A549 (cell line): Measurements from ENCODE around the gene NNT. TPM values are rescaled to one million over a fixed set of nuclear protein-coding genes. Genes with fewer than 3 reads are reported as not detected.
"Not testable (repeated sequence)": the region's sequence is repeated elsewhere in the genome, so short reads cannot be mapped to it uniquely, and the experiment has no call there.

Experiments
- ATAC-seq, 2 experiments: fragments of 200-7000 bp in 1 of 2; fragments of >200 bp in 1 of 2; cut with Nextera tagmentation in 1 of 2; cut with Tn5 transposase in 1 of 2; 3 replicates each; pipeline versions ENCODE4 v1.8.0 to v1.9.1; 2018 to 2020; ENCODE audit warnings: mild to moderate bottlenecking in 1 of 2, moderate library complexity in 1 of 2
- CTCF ChIA-PET: fragments of 300-600 bp; sonication (Branson Sonifier 250); formaldehyde crosslinking; extraction: SDS; loops from one replicate; lab custom pipeline; 2021; ENCODE audit warnings: antibody characterized with exemption, inconsistent platforms; lab: Yijun Ruan, JAX
- POLR2A ChIA-PET: fragments of 350-600 bp; formaldehyde crosslinking; extraction: SDS; loops from one replicate; lab custom pipeline; 2021; ENCODE audit warnings: antibody characterized with exemption, inconsistent platforms; lab: Yijun Ruan, JAX
- DNase-seq, 2 experiments: peaks; one replicate each; pipeline versions ENCODE4 v3.0.0 to v3.0.0-alpha.2; 2011 to 2016; ENCODE audit warnings: low read depth in 1 of 2, low spot score in 1 of 2
- FAIRE-seq: peaks from 2 replicates; lab custom pipeline; 2011; peaks lifted over from hg19 to GRCh38; lab: Jason Lieb, UNC
- H3K27ac ChIP-seq, 2 experiments: fragments of >200 bp; sonication (Bioruptor Twin); formaldehyde crosslinking; 3 replicates each; pipeline ENCODE4 v1.5.1; 2016 to 2017
- H3K4me1 ChIP-seq: fragments of >200 bp; sonication (Bioruptor Twin); formaldehyde crosslinking; 3 replicates; pipeline ENCODE4 v1.6.1; 2016
- H3K4me2 ChIP-seq: fragments of >200 bp; sonication (Bioruptor Twin); formaldehyde crosslinking; 3 replicates; pipeline ENCODE4 v1.6.1; 2016
- H3K4me3 ChIP-seq: fragments of >200 bp; sonication (Bioruptor Twin); formaldehyde crosslinking; 3 replicates; pipeline ENCODE4 v1.5.1; 2016
- H3K9me3 ChIP-seq: fragments of >200 bp; sonication (Bioruptor Twin); formaldehyde crosslinking; 3 replicates; pipeline ENCODE4 v1.6.1; 2016
- ATOH8 ChIP-seq: fragments of 250-450 bp; sonication (Bioruptor Pico); IDR thresholded peaks from 2 replicates; pipeline ENCODE4 v1.5.0; 2020; ENCODE audit warnings: low read depth, mild to moderate bottlenecking, moderate library complexity
- BCL3 ChIP-seq: fragments of >200 bp; sonication (Bioruptor Twin); formaldehyde crosslinking; IDR thresholded peaks from 3 replicates; pipeline ENCODE4 v1.6.1; 2016
- CBX2 ChIP-seq: fragments of 200-600 bp; sonication (generic); IDR thresholded peaks from 2 replicates; pipeline ENCODE4 v1.6.1; 2016; ENCODE audit warnings: low read depth, mild to moderate bottlenecking, borderline replicate concordance
- CBX8 ChIP-seq: fragments of 200-600 bp; sonication (generic); IDR thresholded peaks from 2 replicates; pipeline ENCODE4 v1.6.1; 2016
- EHMT2 ChIP-seq: fragments of 200-600 bp; sonication (generic); IDR thresholded peaks from 2 replicates; pipeline ENCODE4 v1.6.1; 2016; ENCODE audit warnings: antibody characterized with exemption, low read depth, mild to moderate bottlenecking, moderate library complexity
- FOSB ChIP-seq: fragments of 250-450 bp; sonication (Bioruptor Pico); IDR thresholded peaks from 2 replicates; pipeline ENCODE4 v1.5.0; 2020; ENCODE audit warnings: mild to moderate bottlenecking, moderate library complexity
- FOXS1 ChIP-seq: fragments of 250-450 bp; sonication (Bioruptor Pico); IDR thresholded peaks from 2 replicates; pipeline ENCODE4 v1.5.0; 2020; ENCODE audit warnings: mild to moderate bottlenecking, moderate library complexity
- HOXB13 ChIP-seq: fragments of 250-450 bp; sonication (Bioruptor Pico); IDR thresholded peaks from 2 replicates; pipeline ENCODE4 v1.5.0; 2020; ENCODE audit warnings: low read depth, mild to moderate bottlenecking, moderate library complexity
- JUNB ChIP-seq: fragments of >200 bp; sonication (Bioruptor Twin); formaldehyde crosslinking; IDR thresholded peaks from 2 replicates; pipeline ENCODE4 v1.6.1; 2016
- KDM1A ChIP-seq: fragments of 200-600 bp; sonication (generic); IDR thresholded peaks from 2 replicates; pipeline ENCODE4 v1.6.1; 2016; ENCODE audit warnings: low read depth, mild to moderate bottlenecking
- MAX ChIP-seq: IDR thresholded peaks from 2 replicates; pipeline ENCODE4 v1.6.1; 2012
- NFE2L2 ChIP-seq: fragments of 150-350 bp; conservative IDR thresholded peaks from 2 replicates; pipeline ENCODE4 v1.6.1; 2014; ENCODE audit warnings: low read length
- POLR2A ChIP-seq: IDR thresholded peaks from 2 replicates; pipeline ENCODE4 v1.6.1; 2012; ENCODE audit warnings: mild to moderate bottlenecking, low read length
- POLR2AphosphoS2 ChIP-seq: conservative IDR thresholded peaks from 2 replicates; pipeline ENCODE4 v1.6.1; 2012; ENCODE audit warnings: low read length, improper control_type of control experiment, inconsistent platforms
- RAD21 ChIP-seq, 2 experiments: fragments of >200 bp in 1 of 2; sonication (Bioruptor Twin) in 1 of 2; formaldehyde crosslinking in 1 of 2; IDR thresholded peaks in 1 of 2; conservative IDR thresholded peaks in 1 of 2; 2 replicates in 1 of 2; 3 replicates in 1 of 2; pipeline ENCODE4 v1.6.1; 2012 to 2018; ENCODE audit warnings: inconsistent platforms in 1 of 2
- RCOR1 ChIP-seq: fragments of 150-350 bp; IDR thresholded peaks from 2 replicates; pipeline ENCODE4 v1.6.1; 2014; ENCODE audit warnings: antibody characterized with exemption, low read length, low read depth
- RFX5 ChIP-seq: fragments of 450-650 bp; IDR thresholded peaks from 2 replicates; pipeline ENCODE4 v1.7.1; 2014; ENCODE audit warnings: antibody characterized with exemption, mild to moderate bottlenecking, moderate library complexity
- RNF2 ChIP-seq: fragments of 200-600 bp; sonication (generic); IDR thresholded peaks from 2 replicates; pipeline ENCODE4 v1.6.1; 2016; ENCODE audit warnings: low read depth, mild to moderate bottlenecking, antibody characterized with exemption, moderate library complexity, borderline replicate concordance
- SREBF2 ChIP-seq: fragments of 450-650 bp; IDR thresholded peaks from 2 replicates; pipeline ENCODE4 v1.6.1; 2014; ENCODE audit warnings: mild to moderate bottlenecking, moderate library complexity
- TFCP2L1 ChIP-seq: fragments of 250-450 bp; sonication (Bioruptor Pico); IDR thresholded peaks from 2 replicates; pipeline ENCODE4 v1.5.0; 2021; ENCODE audit warnings: mild to moderate bottlenecking
- TP53 ChIP-seq: fragments of 250-450 bp; sonication (Bioruptor Pico); IDR thresholded peaks from 2 replicates; pipeline ENCODE4 v1.5.0; 2021; ENCODE audit warnings: mild to moderate bottlenecking, moderate library complexity
- ZC3H11A ChIP-seq: fragments of 450-650 bp; IDR thresholded peaks from 2 replicates; pipeline ENCODE4 v1.6.1; 2014; ENCODE audit warnings: antibody characterized with exemption, mild to moderate bottlenecking
- ZNF302 ChIP-seq: fragments of 250-450 bp; sonication (Bioruptor Pico); IDR thresholded peaks from 2 replicates; pipeline ENCODE4 v1.9.0; 2021; ENCODE audit warnings: inconsistent platforms, mild to moderate bottlenecking, moderate library complexity
- WGBS: methylation state at CpG from one replicate; pipeline ENCODE4 v1.1.6; 2017; ENCODE audit errors: missing lambda C conversion rate; 5-methylcytosine and 5-hydroxymethylcytosine counted together
- polyA plus RNA-seq, 4 experiments: library from polyadenylated mRNA; depleted of rRNA in 3 of 4; stranded (reverse); fragments of >200 nt; fragmentation: RNase III in 1 of 4; extraction: RNeasy Plus Mini Kit Qiagen cat#74134 plus additional on column Dnase treatment in 1 of 4; gene quantifications; 2 replicates in 3 of 4; 3 replicates in 1 of 4; pipeline ENCODE4 v1.2.3, GENCODE V29; 2011 to 2017

NNT gene
- polyA plus RNA-seq, 2 of the 4 experiments (the other 2 are of a cell fraction): 15.2 to 35.5 TPM

- H3K4me3 ChIP-seq: no peak overlapping the region
- TF ChIP-seq RAD21 (conservative IDR thresholded peaks at IDR 0.05 in 1 of 2, IDR thresholded peaks at IDR 0.05 in 1 of 2) (no peak), POLR2AphosphoS2 (no peak), JUNB (no peak), HOXB13 (no peak), SREBF2 (no peak), CBX2 (no peak), ATOH8 (CRISPR knock-in tag) (no peak), POLR2A (no peak)
- 58% methylated on average over 2 of the region's 2 CpGs for WGBS
- DNase-seq (no peak), FAIRE-seq (no peak), ATAC-seq (no peak)
- H3K27ac ChIP-seq: no peak overlapping the region
- ChIA-PET CTCF (interaction anchor here (1.0 kb wide), 1 partner anchor 19 kb away, joined by 4 read pairs; no protein-coding TSS in a partner anchor), POLR2A (no interaction called here)
- no peaks in the 10 kb centered on the region for H3K9me3 ChIP-seq
- H3K4me1 ChIP-seq: no peaks in the 10 kb centered on the region
- H3K4me2 ChIP-seq: no peak overlapping the region
Measured at GRCh38 chr5:43664501-43665040, 61.6 kb downstream of the NNT start.

- H3K4me3 ChIP-seq, CTCF ChIA-PET, H3K4me1 ChIP-seq, H3K9me3 ChIP-seq, ATAC-seq, FAIRE-seq, POLR2A ChIA-PET, DNase-seq, H3K4me2 ChIP-seq, H3K27ac ChIP-seq: not testable (repeated sequence)
- 96% methylated on average over 9 of the region's 35 CpGs for WGBS
Measured at GRCh38 chr5:43665749-43666148, 62.8 kb downstream of the NNT start.

GRCh38 chr5:43666728-43667127 is 63.7 kb downstream of the NNT start:
- H3K4me1 ChIP-seq, POLR2A ChIA-PET, CTCF ChIA-PET, ATAC-seq, FAIRE-seq, H3K4me3 ChIP-seq, H3K4me2 ChIP-seq, DNase-seq, H3K9me3 ChIP-seq, H3K27ac ChIP-seq: not testable (repeated sequence)
- WGBS: 93% methylated on average over 6 of the region's 8 CpGs

- H3K9me3 ChIP-seq, CTCF ChIA-PET, H3K4me1 ChIP-seq, FAIRE-seq, DNase-seq, H3K4me2 ChIP-seq, POLR2A ChIA-PET, ATAC-seq, H3K4me3 ChIP-seq, H3K27ac ChIP-seq: not testable (repeated sequence)
- WGBS: 82% methylated on average over 4 of the region's 5 CpGs
Measured at GRCh38 chr5:43667379-43667778, 64.4 kb downstream of the NNT start.

- no peak for ATAC-seq
- Histone ChIP-seq H3K9me3 (no peaks in the 10 kb centered on the region), H3K4me3 (no peak overlapping the region), H3K27ac (no peak overlapping the region), H3K4me1 (no peaks in the 10 kb centered on the region), H3K4me2 (no peak overlapping the region)
- TF ChIP-seq MAX (no peak), BCL3 (no peak), EHMT2 (no peak), RNF2 (no peak), ZC3H11A (no peak), CBX8 (no peak), RFX5 (no peak), RCOR1 (no peak), TP53 (no peak), NFE2L2 (no peak), KDM1A (no peak), ZNF302 (no peak), FOSB (no peak), TFCP2L1 (CRISPR knock-in tag) (no peak), FOXS1 (CRISPR knock-in tag) (no peak)
- no peak for DNase-seq
- FAIRE-seq: no peak
- ChIA-PET POLR2A (no interaction called here), CTCF (interaction anchor here (0.8 kb wide), 1 partner anchor 23 kb away, joined by 3 read pairs; no protein-coding TSS in a partner anchor)
Measured at GRCh38 chr5:43674536-43674935, 71.6 kb downstream of the NNT start.
